Small intestine (tissue), 7 donors: ENCODE measurements around the gene DDX11. TPM values are rescaled to one million over a fixed set of nuclear protein-coding genes. Genes with fewer than 3 reads are reported as not detected.
A peak's percentile ranks its signal among the peaks of the same experiment; 100 is the strongest.
"Not testable (repeated sequence)": the region's sequence is repeated elsewhere in the genome, so short reads cannot be mapped to it uniquely, and the experiment has no call there.

Source experiments
- DNase-seq, 2 donors: peaks; one replicate each; pipeline versions ENCODE4 v3.0.0 to v3.0.0-alpha.2; 2013
- FAIRE-seq: peaks from 2 replicates; lab custom pipeline; 2012; peaks lifted over from hg19 to GRCh38; lab: Jason Lieb, UNC
- H3K27ac ChIP-seq, 3 donors: one replicate each; pipeline ENCODE4 v1.5.1; 2013; ENCODE audit warnings: low read length in 2 of 3, mild to moderate bottlenecking in 2 of 3, control low read depth in 1 of 3, inconsistent platforms in 1 of 3, low read depth in 1 of 3, moderate library complexity in 1 of 3
- H3K27me3 ChIP-seq, 3 donors: one replicate each; pipeline ENCODE4 v1.6.1; 2013; ENCODE audit warnings: low read length in 3 of 3, inconsistent platforms in 1 of 3; ENCODE audit not compliant: control insufficient read depth in 3 of 3, insufficient read depth in 3 of 3
- H3K36me3 ChIP-seq, 3 donors: one replicate each; pipeline ENCODE4 v1.6.1; 2013; ENCODE audit warnings: low read length in 3 of 3, inconsistent platforms in 1 of 3, low read depth in 1 of 3, mild to moderate bottlenecking in 1 of 3, moderate library complexity in 1 of 3; ENCODE audit not compliant: control insufficient read depth in 3 of 3, insufficient read depth in 2 of 3
- H3K4me1 ChIP-seq, 3 donors: one replicate each; pipeline ENCODE4 v1.6.1; 2013; ENCODE audit warnings: low read length in 2 of 3, inconsistent platforms in 1 of 3, low read depth in 1 of 3, mild to moderate bottlenecking in 1 of 3, moderate library complexity in 1 of 3; ENCODE audit not compliant: control insufficient read depth in 3 of 3, insufficient read depth in 2 of 3
- H3K4me3 ChIP-seq, 3 donors: one replicate each; pipeline ENCODE4 v1.5.1; 2013; ENCODE audit warnings: low read length in 3 of 3, control low read depth in 1 of 3, inconsistent platforms in 1 of 3, low read depth in 1 of 3, mild to moderate bottlenecking in 1 of 3, moderate library complexity in 1 of 3
- H3K9me3 ChIP-seq, 2 donors: one replicate each; pipeline ENCODE4 v1.6.1; 2013; ENCODE audit warnings: low read depth in 1 of 2, low read length in 1 of 2; ENCODE audit not compliant: control insufficient read depth in 2 of 2, insufficient read depth in 1 of 2
- WGBS, 3 donors: extraction: QIAGEN DNeasy Blood & Tissue Kit; methylation state at CpG; one replicate each; pipeline ENCODE4 v1.1.7; 2013; 5-methylcytosine and 5-hydroxymethylcytosine counted together
- polyA plus RNA-seq, 4 donors: library from polyadenylated mRNA; stranded (reverse) in 3 of 4; unstranded in 1 of 4; fragments of 200-250 nt in 3 of 4; fragments of 120-200 nt in 1 of 4; gene quantifications; one replicate each; pipeline versions ENCODE4 v1.2.1 to v1.2.3, GENCODE V29; 2013
- donor health status: healthy with polysubstance abuse.
- donor health status: control.
- donor health status: control.
- donor health status: Bipolar disorder and iron deficiency.
- donor health status: healthy.

The DDX11 gene
- polyA plus RNA-seq, 4 donors = 7.3 to 25.7 (median 17.5) TPM

- WGBS, 3 donors = 88 to 89% (median 88%) methylated on average over 9 to 14 of the region's 14 CpGs
These were observed 31.1 kb downstream of the DDX11 start for GRCh38 chr12:31104773-31105172.

GRCh38 chr12:31105668-31106067, 32.0 kb downstream of the DDX11 start:
- no peak for DNase-seq
- no peak overlapping the region for H3K4me3 ChIP-seq
- H3K4me1 ChIP-seq = no peaks in the 10 kb centered on the region
- WGBS, 3 donors = 88 to 89% (median 88%) methylated on average over 7 to 8 of the region's 8 CpGs
- no peak for FAIRE-seq
- H3K9me3 ChIP-seq = no peaks in the 10 kb centered on the region
- no peaks in the 10 kb centered on the region for H3K27me3 ChIP-seq
- peaks cover 0 to 5% (median 0%) of the 10 kb centered on the region in 3 donors for H3K36me3 ChIP-seq
- no peak overlapping the region for H3K27ac ChIP-seq

More at GRCh38 chr12:31104773-31105172, 31.1 kb downstream of the DDX11 start:
- not testable (repeated sequence) for H3K4me3 ChIP-seq, H3K9me3 ChIP-seq, H3K27me3 ChIP-seq, H3K36me3 ChIP-seq, DNase-seq, H3K4me1 ChIP-seq, FAIRE-seq
- H3K27ac ChIP-seq = peak overlapping the region in 2 of 3 donors; percentile 8 to 77

GRCh38 chr12:31106101-31106803, 32.6 kb downstream of the DDX11 start:
- 66 to 85% (median 81%) methylated on average over 10 of the region's 10 CpGs for WGBS, 3 donors
- DNase-seq (no peak), FAIRE-seq (no peak)
- peaks cover 0 to 2% (median 0%) of the 10 kb centered on the region in 3 donors for H3K36me3 ChIP-seq
- H3K4me3 ChIP-seq = no peak overlapping the region
- H3K27me3 ChIP-seq = no peaks in the 10 kb centered on the region
- H3K27ac ChIP-seq = no peak overlapping the region
- H3K4me1 ChIP-seq = no peaks in the 10 kb centered on the region
- no peaks in the 10 kb centered on the region for H3K9me3 ChIP-seq

GRCh38 chr12:31109773-31110172, 36.1 kb downstream of the DDX11 start:
- H3K9me3 ChIP-seq, H3K27me3 ChIP-seq, FAIRE-seq, H3K4me1 ChIP-seq, H3K36me3 ChIP-seq, H3K27ac ChIP-seq, H3K4me3 ChIP-seq: not testable (repeated sequence)
- DNase-seq = peak in 1 of 2 donors; percentile 41
- 24 to 56% (median 27%) methylated on average over 6 of the region's 6 CpGs for WGBS, 3 donors

GRCh38 chr12:31110263-31110662, 36.6 kb downstream of the DDX11 start:
- not testable (repeated sequence) for DNase-seq, H3K27me3 ChIP-seq, H3K4me3 ChIP-seq, H3K4me1 ChIP-seq, H3K27ac ChIP-seq, FAIRE-seq, H3K9me3 ChIP-seq, H3K36me3 ChIP-seq
- 65 to 76% (median 71%) methylated on average over 5 of the region's 5 CpGs for WGBS, 3 donors

- H3K36me3 ChIP-seq, H3K4me3 ChIP-seq, H3K9me3 ChIP-seq, H3K27ac ChIP-seq: not testable (repeated sequence)
- WGBS, 3 donors = 25 to 70% (median 51%) methylated on average over 3 of the region's 3 CpGs
- FAIRE-seq (peak; percentile 53), DNase-seq (peak; percentile 29 to 69)
- H3K4me1 ChIP-seq = peaks cover 0 to 25% (median 8%) of the 10 kb centered on the region in 3 donors
- H3K27me3 ChIP-seq = peaks cover 0 to 23% (median 8%) of the 10 kb centered on the region in 3 donors
These were observed 41.5 kb downstream of the DDX11 start for GRCh38 chr12:31115092-31115601.

- not testable (repeated sequence) for DNase-seq, H3K9me3 ChIP-seq, H3K36me3 ChIP-seq, H3K27ac ChIP-seq, FAIRE-seq, H3K4me3 ChIP-seq
- Histone ChIP-seq H3K27me3 (peaks cover 0 to 23% (median 8%) of the 10 kb centered on the region in 3 donors), H3K4me1 (peaks cover 0 to 25% (median 8%) of the 10 kb centered on the region in 3 donors)
- WGBS, 3 donors = 10 to 35% (median 22%) methylated on average over 7 of the region's 7 CpGs
These were observed 43.2 kb downstream of the DDX11 start for GRCh38 chr12:31116846-31117202.

- no peak for FAIRE-seq
- H3K4me3 ChIP-seq = peak overlapping the region in 2 of 3 donors; percentile 49 to 54
- H3K27me3 ChIP-seq = peaks cover 0 to 23% (median 8%) of the 10 kb centered on the region in 3 donors
- no peaks in the 10 kb centered on the region for H3K9me3 ChIP-seq
- peak; percentile 60 to 63 for DNase-seq
- H3K36me3 ChIP-seq = no peaks in the 10 kb centered on the region
- H3K27ac ChIP-seq = no peak overlapping the region
- WGBS, 3 donors = 1 to 5% (median 2%) methylated on average over 22 to 45 of the region's 45 CpGs
- H3K4me1 ChIP-seq = peaks cover 0 to 25% (median 8%) of the 10 kb centered on the region in 3 donors
These were observed 43.7 kb downstream of the DDX11 start for GRCh38 chr12:31117203-31118011.
